Activated CD8-positive, alpha-beta memory T cell treated with anti-CD3 and anti-CD28 coated beads, Interleukin-2, amount 50 U/mL, for 1 hour (primary cell): ENCODE measurements around the gene CEP95.
A peak's percentile ranks its signal among the peaks of the same experiment; 100 is the strongest.
"Not testable (repeated sequence)": the region's sequence is repeated elsewhere in the genome, so short reads cannot be mapped to it uniquely, and the experiment has no call there.

Experiments
- DNase-seq: peaks from one replicate; pipeline ENCODE4 v3.0.0-alpha.2; 2020; ENCODE audit errors: extremely low read depth

The CEP95 gene

DNA sequence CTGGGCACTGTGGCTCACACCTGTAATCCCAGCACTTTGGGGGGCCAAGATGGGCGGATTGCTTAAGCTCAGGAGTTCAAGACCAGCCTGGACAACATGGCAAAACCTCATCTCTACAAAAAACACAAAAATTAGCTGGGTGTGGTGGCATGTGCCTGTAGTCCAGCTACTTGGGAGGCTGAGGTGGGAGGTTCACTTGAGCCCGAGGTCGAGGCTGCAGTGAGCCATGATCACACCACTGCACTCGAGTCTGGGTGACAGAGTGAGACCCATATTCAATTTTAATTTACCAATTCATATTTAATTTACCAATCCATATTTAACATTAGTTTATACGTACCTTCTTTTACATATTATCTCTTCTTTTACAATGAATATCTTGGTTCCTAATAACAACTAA lies 11.5 kb upstream of the CEP95 start:
- DNase-seq: not testable (repeated sequence)

DNA sequence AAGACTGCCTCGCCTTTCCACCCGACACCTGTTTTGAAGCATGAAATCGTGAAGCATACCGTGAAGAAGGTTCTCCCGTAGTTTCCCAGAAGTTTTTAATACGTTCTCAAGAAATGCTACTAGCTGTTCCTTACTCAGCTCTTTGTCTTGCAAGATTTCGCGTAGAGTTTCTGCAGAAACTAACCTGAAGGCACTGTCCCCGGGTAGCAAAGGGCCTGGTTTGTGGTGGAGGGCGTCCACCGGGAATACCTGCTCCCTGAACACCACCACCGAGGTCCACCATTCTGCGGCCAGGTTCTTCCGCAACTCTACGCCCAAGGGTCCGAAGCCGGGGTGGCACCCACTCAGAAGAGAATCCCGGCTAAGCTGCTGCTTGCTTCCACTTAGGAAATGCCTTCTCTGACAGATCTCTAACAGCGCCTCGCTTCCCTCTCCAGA lies 10.4 kb upstream of the CEP95 start:
- no peak for DNase-seq

DNA sequence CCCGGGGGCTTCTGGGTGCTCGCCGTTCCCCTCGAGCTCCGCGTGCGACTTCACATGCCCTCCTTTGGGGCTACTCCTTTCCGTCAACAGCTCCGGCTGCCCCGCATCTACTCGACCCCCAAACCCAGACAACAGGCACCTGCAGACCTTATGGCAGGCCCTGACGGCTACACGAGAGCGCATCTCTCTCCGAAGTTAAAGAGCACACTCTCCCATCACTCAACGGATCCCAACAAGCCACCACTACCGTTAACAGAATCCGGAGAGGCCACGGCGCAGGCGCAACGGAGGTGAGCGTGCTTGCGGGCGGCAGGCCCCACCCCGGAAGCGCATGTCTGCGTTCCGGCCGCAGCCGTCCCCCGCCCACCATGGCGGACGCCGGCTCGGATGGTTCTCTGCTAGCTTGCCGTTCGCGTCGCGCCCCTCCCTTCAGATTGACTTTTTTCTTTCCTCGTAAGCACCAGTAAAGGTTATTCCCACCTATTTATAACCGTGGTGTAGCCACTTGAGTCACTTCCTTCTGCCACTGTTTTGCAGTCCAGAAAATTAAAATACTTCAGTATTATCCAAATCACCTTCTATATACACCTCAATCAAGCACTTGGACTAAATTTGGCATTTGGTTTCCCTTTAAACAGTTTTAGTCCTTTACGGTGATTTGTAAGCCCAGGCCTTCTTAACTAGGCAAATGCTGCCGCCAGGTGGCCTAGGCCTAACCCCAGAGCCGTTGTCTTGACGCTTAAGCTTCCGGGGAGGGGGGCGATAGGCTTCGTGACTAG lies 9.8 kb upstream of the CEP95 start, which contains the start of gene POLG2:
Gene POLG2 (minus strand): TSS at position 269 of the 779 bp plus-strand sequence. CDS start 86 bp downstream, at position 183.
- DNase-seq: peak; percentile 89

DNA sequence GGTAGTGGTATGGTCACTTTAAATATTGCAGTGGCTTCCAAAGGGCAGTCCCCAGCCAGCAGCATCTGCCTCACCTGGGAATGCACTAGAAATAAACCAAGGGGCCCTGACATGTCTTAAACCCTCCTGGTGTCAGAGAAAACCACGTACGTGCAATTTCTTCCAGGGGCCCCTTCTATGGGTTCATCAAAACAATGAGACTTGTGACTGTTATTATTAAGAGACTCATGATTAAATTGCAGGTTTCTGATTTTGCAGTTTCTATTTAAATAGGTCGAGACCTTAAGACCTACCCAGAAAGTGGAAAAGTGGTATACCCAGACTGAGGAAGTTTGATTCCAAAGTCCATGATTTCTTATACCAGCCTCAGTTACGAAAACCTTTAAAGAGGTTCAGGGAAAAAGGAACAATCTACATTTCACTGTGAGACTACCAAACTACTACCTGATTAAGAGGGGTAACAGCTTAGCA lies 9.2 kb upstream of the CEP95 start:
- DNase-seq: no peak

DNA sequence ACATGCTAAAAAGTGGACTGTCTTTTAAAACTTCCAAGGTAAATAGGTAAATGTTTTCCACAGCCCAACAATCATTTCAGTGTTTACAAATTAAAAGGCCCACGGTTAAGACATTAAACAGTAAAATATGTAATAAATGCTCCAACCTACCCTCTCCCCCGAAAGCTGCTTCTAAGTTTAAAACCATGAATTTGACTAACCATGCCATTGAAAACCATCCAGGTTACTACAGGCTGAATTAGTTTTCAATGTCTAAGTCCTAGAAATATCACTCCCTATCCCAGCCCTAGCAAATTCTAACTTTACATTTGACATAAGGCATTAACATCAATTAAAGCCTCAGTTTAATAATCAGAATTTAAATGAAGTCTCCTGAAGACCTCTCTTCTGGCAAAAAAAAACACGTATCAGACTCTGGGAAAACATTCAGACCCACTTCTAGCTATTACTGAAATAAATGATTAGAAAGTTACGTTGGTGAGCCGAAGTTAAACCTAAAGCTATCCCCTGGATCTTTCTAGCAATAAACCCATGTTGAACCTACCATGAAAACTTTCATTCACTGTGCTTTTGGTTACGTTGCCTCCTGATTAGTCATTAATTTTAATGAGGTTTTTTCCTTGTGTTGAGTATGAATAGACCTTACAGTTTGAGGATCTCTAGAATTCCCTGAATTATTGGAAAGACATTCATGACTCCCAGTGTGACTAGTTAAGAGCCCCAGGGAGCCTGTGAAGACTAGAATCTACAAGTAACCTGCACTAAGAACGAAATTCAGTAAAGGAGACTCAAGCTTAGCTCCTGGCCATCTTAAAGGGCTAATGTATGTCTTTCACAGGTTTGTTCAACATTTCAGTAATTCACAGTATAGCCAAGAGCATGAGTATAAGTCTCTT lies 8.2 kb upstream of the CEP95 start:
- DNase-seq: no peak

DNA sequence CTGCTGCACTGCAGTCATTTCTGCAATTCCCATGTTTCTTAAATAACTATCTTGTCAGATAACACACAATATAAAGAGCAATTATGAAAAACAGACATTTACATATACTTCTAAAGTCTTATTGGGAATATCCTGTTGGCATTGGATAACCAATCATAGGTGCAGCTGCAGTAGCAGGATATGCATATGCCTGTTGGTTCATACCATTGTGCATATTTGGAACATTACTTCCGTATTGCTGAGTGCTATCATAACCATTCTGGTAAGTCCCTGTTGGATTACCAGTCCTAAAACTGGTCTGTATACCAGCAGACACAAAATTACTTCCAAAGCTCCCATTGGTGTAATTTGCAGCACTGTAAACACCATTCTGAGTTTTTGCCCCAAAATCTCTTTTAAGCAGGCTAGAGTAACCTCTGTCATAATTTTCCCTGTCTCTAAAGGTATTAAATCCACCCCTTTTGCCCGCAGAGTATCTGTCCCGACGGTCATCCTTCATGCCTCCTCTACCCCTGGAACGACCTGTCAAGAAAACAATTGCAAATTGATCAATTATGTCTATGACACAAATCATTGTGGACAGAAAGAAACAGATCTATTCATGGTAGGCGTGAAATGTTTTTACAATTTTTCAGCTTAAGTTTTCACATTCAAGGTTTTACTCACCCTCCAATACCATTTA lies 6.8 kb upstream of the CEP95 start:
- DNase-seq: no peak

DNA sequence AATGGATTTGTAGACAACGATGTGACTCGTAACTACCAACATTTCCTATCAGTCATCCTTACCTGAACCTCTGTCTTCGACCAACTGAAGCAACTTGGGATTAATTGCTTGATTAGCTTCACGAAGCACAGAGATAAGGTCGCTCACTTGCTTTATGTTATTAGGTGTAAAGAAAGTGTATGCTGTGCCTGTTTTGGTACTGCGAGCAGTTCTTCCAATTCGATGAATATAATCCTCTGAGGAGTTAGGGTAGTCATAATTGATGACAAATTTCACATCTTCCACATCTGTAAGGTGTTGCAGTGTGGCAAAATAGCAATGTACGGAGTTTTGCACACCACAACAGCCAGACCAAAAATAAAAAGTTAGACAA lies 6.3 kb upstream of the CEP95 start:
- DNase-seq: no peak

DNA sequence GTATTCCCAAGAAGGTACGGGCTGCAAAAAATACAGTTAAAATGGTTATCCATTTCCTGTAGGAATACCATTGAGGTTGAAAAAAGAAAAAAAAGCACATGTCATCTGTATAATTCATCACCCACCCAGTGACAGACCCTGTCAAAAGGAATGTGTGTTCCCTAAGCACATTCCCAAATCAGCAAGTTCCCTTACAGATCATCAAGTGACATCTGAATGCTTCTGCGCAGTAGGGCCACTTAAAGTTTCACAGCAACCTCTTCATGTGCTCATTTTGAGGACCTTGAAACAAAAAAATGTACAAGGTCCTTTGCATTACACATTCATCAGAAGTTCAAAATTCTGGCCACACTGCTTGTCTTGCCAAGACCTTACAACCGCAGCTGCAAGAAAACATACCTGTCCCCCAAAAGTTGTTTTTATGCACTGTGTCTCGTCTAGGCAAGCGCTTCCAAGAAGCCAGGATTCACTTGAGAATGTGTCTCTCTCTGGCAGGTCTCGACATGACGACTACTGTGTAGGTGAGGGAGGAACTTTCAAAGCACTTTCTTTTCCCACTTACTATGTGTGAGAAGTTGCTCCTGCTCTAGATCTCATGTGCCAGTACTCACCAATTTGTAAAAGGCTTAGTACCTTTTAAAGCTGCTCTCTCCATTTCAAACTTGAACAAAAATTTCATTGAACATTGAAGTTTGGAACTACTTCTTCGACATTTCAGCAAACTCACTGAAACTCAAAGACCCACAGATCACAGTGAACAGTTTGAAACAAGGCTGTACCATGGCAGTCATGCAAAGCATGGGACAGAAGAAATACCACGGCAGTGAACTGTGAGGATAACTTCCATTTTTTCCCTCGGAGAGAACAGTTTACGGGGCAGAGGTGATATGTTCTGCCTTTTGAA lies 5.7 kb upstream of the CEP95 start:
- DNase-seq: no peak

DNA sequence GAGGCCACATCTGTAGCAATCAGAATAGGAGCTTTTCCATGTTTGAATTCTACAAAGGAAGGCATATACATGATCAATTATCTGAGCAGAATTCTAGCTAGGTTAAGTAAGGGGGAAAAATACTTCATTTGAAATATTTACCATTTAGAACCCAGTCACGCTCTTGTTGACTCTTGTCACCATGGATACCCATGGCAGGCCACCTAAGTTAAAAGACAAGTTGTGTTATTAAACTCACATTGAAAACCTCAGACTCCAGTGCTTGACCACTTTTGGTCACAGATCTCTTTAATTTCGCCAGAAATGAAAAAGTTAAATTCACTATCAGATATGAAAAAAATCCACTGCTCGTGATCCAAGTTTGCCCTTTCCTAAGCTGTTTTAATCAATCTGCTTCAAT lies 4.8 kb upstream of the CEP95 start:
- DNase-seq: no peak

DNA sequence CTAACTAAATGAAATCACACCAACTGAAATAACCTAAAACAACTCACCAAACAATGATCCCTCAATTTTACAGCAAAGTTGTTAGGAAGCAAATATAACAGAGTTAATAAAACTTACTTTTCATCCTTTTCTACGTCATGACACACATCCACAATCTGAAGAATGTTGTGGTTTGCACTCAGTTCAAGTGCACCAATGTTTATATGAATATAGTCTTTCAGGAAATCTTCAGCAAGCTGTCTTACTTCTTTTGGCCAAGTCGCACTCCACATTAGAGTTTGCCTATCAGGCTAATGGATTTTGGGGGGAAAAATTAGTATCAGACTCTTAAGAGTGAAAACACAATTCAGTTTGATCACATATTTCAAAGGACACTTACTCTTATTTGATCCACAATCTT lies 4.0 kb upstream of the CEP95 start:
- DNase-seq: no peak

DNA sequence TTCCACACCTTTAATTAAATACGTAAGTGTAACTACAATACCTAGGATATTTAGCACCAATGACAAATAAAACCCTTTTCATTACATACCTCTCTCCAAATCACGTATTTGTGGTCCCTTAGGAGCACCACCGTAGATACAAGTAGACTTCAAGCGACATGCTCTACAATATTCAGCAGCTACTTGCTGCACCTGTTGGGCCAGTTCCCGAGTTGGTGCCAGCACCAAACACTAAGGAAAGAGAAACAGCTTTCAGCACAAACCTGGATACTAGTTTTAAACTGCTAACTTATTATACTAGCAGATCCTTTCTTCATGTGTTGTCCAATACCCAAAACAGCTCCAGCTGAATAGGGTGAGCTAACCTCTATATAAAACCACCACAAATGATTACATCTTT lies 3.4 kb upstream of the CEP95 start:
- DNase-seq: no peak

DNA sequence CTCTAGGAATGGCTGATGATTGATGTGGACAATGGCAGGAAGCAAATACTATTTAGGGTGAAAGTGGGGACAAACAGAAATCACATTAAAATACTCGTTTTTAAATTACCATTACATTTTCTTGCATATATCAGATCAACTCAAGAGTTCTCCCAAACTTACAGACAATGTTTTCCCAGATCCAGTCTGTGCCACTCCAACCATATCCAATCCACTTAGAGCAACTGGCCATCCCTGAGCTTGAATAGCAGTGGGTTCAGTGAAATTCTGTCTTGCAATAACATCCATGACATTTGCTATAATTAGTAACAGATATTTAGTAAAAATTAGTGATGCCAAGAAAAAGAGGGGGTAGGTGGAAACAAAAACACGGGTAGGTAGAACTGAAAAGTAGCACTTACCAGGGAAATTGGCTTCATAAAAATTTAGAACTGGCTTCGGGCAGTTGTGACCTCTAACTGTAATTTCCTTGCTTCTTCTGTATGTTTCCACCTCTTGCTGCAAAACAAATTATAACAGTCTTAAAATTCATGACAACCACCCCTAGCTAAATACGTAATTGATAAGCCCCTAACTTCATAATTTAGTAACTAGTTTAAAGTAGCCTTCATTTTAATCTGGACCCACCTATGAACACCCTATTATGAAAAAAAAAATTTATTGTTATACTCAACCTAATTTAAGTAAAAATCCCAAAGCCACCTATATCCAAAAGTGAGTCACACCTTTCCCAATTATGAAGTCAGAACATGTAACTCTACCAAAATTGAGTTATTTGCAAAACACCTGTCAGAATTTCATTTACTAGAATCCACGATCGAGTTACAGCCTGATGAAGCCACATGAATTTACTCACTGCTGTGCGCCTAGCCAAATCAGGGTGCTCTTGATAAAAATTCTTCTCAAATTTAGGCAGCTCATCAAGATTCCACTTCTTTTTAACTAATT lies 2.7 kb upstream of the CEP95 start:
- no peak for DNase-seq

DNA sequence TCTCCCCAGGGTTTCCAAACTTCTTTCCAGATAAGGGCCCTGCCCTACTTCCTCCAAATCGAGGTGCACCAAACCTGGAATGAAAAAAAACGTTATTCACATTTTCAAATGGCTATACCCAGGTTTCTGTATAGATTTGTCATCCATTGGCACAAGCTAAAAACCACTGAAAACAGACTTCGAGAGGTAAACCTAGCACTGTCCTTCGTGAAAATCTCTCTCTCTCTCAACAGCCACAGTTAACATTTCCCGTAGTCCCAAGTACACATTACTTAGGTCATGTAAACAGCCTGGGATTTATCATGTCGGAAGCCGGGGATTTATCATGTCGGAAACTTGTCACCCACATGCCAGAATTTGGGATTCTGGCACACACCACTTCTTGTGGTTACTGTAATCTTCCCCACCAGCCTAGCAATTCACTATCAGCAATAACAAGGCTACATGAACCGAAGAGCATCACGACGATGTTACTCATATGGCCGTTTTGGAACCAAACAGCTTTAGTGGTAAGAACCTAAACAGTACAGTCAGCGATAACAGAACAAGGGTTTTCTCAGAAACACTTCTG lies 1.9 kb upstream of the CEP95 start:
- DNase-seq: no peak

DNA sequence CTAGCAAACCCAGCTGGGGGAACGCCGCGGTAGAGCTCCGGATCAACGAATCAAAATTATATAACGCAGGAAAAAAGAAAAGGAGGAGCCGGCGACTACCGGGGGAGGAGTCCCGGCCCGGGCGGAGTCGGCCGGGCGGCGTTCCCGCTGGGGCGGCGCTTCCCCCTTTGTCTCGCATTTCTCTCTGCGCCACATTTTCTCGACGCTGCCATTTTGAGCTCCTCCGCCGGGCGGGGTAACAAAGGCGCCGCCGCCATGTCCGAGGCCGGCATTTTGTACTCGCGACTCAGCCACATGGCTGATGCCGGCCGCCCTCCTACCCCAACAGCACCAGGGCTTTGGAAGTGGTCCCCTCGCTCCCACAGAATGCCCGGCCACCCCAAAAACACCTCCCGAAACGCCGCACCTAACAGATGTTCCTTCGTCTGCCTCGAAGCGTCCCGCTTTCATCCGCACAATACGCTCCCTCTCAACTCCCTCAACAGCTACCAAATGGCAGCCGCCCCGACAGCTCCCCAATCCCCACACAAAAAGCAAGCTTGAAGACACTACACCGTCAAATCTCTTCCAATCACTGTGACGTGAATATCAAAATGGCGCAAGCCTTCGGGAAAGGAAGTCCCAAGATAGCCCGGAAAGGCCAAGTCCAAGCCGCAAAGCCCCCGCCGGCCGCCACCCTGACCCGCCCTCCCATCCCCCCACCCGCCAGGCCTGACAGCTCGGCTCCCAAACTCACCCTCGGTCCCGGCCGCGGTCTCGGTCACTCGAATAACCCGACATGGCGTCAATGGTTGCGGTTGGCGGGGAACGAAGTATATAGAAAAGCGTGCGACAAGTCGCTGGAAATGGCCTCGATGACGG lies 1.2 kb upstream of the CEP95 start:
- DNase-seq: peak; percentile 60

DNA sequence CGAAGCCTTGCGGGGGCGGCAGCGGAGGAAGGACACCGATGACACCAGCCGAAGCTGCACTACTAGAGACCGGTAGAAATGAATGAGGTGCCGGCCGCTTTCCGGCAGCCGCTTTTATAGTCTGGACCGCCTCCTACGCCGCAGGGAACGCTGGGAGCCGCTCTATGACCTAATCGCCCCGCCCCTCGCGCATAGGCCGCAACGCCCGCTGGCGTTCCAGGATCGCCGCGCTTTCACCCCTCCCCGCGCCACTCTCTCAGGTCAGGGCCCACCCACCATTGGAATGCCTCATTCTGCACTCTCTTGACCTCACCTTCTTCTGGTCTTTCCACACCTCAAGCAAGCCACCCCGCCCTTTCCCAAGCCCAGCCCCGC lies 589 bp upstream of the CEP95 start, which contains the start of gene DDX5:
Gene DDX5 (minus strand): TSS at position 89 of the 375 bp plus-strand sequence. CDS start 170 bp downstream, outside the sequence.
- peak; percentile 96 for DNase-seq

DNA sequence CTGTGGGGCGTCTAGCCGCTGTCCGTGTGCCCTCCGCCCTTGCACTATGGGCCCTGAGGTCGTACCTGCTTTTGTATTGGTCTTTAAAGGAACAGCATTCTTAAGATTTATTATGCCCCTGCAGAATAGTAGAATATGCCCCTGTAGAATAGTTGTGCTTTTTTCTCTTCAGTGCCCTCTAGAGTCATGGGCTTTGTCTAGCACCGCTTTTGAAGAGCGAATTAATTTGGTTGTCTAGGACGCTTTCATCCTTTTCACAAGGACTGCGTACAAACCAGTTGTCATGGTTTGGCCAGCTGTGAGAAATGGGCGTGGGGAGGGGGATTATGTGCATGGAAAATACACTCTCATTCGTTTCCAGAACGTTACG lies 621 bp downstream of the CEP95 start:
- DNase-seq: no peak

DNA sequence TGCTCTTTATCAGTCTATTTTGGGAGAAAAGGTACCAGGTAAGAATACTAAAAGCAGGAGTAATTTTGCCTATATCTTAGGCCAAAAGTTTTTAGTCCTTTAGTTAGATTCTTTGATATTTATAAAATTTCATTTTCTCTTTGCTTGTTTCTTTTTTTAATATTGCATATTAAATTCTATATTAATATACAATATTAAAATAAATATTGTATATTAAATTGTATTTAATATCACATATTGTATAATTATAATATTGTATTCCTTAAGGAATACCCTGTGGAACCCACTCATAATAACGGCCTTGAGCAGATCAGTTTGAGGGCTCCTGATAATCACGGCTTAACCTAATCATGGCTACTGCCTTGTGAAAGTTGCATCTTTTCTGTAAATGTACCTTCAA lies 1.9 kb downstream of the CEP95 start:
- DNase-seq: no peak

DNA sequence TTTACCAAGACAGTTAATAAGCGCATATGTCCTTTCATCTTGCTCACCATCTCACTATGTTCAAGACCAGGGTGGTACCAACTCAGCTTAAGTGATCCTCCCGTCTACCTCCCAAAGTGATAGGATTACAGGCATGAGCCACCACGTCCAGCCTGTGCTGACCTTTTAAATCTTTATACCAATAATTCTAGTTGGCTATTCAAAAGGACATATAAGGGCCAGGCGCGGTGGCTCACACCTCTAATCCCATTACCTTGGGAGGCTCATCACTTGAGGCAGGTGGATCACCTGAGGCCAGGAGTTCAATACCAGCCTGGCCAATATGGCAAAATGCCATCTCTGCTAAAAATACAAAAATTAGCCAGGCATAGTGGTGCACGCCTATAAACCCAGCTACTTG lies 2.4 kb downstream of the CEP95 start:
- no peak for DNase-seq

DNA sequence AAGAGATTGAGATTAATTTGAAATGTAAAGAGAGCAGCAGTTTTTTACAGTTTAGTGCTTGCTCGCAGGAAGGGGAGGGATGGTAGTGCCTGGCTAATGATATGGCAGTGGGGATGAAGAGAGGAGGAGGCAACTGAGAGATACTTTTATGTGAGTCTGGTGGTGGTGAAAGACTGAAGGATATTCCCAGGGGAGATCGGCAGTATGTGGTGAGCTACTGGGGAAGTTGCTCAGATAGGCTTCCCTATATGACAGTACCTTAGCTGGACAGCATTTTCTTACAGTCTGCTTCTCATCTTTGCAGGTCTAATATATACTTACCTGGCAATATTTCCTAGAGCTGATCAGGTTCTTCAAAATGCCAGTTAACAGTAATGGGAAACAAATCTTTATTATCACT lies 8.6 kb downstream of the CEP95 start:
- no peak for DNase-seq
